GM18502 (cell line): Measurements from ENCODE around the gene OR6V1.
A peak's percentile ranks its signal among the peaks of the same experiment; 100 is the strongest.

ENCODE experiments used
- ATAC-seq: cut with Tn5 transposase; IDR thresholded peaks from one replicate; pipeline ENCODE4 v1.9.1; 2021; ENCODE audit warnings: mild to moderate bottlenecking; ENCODE audit not compliant: unreplicated experiment, poor library complexity

The OR6V1 gene

GRCh38 chr7:143052041-143052440, at the start of gene OR6V1:
TSS of gene OR6V1 (plus strand) at chr7:143052341. CDS start at chr7:143052341, 0 bp downstream.
- ATAC-seq, result no peak

- peak; percentile 11 for ATAC-seq
Measured at GRCh38 chr7:143002898-143003297, 49.2 kb upstream of the OR6V1 start.

GRCh38 chr7:143003393-143004051, 48.6 kb upstream of the OR6V1 start:
- ATAC-seq, result peak; percentile 66

GRCh38 chr7:143005632-143006260, 46.4 kb upstream of the OR6V1 start:
- no peak for ATAC-seq

GRCh38 chr7:143008007-143008901, 43.9 kb upstream of the OR6V1 start:
- ATAC-seq, result peak; percentile 94

- ATAC-seq, result no peak
Measured at GRCh38 chr7:143012001-143012400, 40.1 kb upstream of the OR6V1 start.

- no peak for ATAC-seq
Measured at GRCh38 chr7:143012409-143012808, 39.7 kb upstream of the OR6V1 start.

GRCh38 chr7:143013473-143013872, 38.7 kb upstream of the OR6V1 start:
- no peak for ATAC-seq

- no peak for ATAC-seq
Measured at GRCh38 chr7:143013893-143014292, 38.2 kb upstream of the OR6V1 start.

GRCh38 chr7:143015084-143015483, 37.1 kb upstream of the OR6V1 start:
- peak; percentile 98 for ATAC-seq

GRCh38 chr7:143015926-143016490, 36.1 kb upstream of the OR6V1 start:
- ATAC-seq, result no peak

GRCh38 chr7:143016996-143017395, 35.1 kb upstream of the OR6V1 start:
- ATAC-seq, result no peak

- no peak for ATAC-seq
Measured at GRCh38 chr7:143018931-143019330, 33.2 kb upstream of the OR6V1 start.

- no peak for ATAC-seq
Measured at GRCh38 chr7:143023047-143023446, 29.1 kb upstream of the OR6V1 start.

- no peak for ATAC-seq
Measured at GRCh38 chr7:143025371-143025770, 26.8 kb upstream of the OR6V1 start.

GRCh38 chr7:143027032-143027431, 25.1 kb upstream of the OR6V1 start, which contains the start of gene OR9A2:
TSS of gene OR9A2 (minus strand) at chr7:143027132. CDS start at chr7:143027132, 0 bp downstream.
- no peak for ATAC-seq

GRCh38 chr7:143027683-143028082, 24.5 kb upstream of the OR6V1 start:
- ATAC-seq, result no peak

GRCh38 chr7:143038635-143039034, 13.5 kb upstream of the OR6V1 start:
- no peak for ATAC-seq

- ATAC-seq, result no peak
Measured at GRCh38 chr7:143040209-143040715, 11.9 kb upstream of the OR6V1 start.

GRCh38 chr7:143041346-143041745, 10.8 kb upstream of the OR6V1 start:
- no peak for ATAC-seq
